Gastroesophageal sphincter (tissue), 3 donors: ENCODE measurements around the gene CCDC85A.

ENCODE experiments used
- CTCF ChIP-seq, 4 experiments: fragments of 200-600 bp in 2 of 4; fragments of 450-650 bp in 2 of 4; sonication (generic) in 1 of 4; IDR thresholded peaks; one replicate each; pipeline ENCODE4 v1.5.1; 2017 to 2019; ENCODE audit warnings: antibody characterized with exemption in 4 of 4, mild to moderate bottlenecking in 2 of 4, moderate library complexity in 2 of 4
- EP300 ChIP-seq: sonication (generic); formaldehyde crosslinking; IDR thresholded peaks from one replicate; pipeline ENCODE4 v1.6.1; 2017; ENCODE audit warnings: antibody characterized with exemption, mild to moderate bottlenecking
- POLR2AphosphoS5 ChIP-seq: sonication (generic); formaldehyde crosslinking; IDR thresholded peaks from one replicate; pipeline ENCODE4 v1.6.1; 2017; ENCODE audit warnings: antibody characterized with exemption

GRCh38 chr2:56361844-56362243, 178.1 kb downstream of the CCDC85A start:
- TF ChIP-seq CTCF (IDR thresholded peaks at IDR 0.05) (no peak), POLR2AphosphoS5 (no peak), EP300 (no peak)
